HL-60/S4 treated with retinoic acid at 250 ng/mL for 4 days and 3 days (cell line): ENCODE results near the gene MRPL52.
"Not testable (repeated sequence)": the region's sequence is repeated elsewhere in the genome, so short reads cannot be mapped to it uniquely, and the experiment has no call there.

Source experiments
- in situ Hi-C: fragments of 300-500 bp; cut with MboI; formaldehyde crosslinking; loops from 2 replicates; pipeline ENCODE4 v1.7.0; 2022; ENCODE audit warnings: low sequenced_read_pairs

The MRPL52 gene

GRCh38 chr14:22808388-22809209, 21.1 kb upstream of the MRPL52 start:
- in situ Hi-C loops: no loop called here

DNA sequence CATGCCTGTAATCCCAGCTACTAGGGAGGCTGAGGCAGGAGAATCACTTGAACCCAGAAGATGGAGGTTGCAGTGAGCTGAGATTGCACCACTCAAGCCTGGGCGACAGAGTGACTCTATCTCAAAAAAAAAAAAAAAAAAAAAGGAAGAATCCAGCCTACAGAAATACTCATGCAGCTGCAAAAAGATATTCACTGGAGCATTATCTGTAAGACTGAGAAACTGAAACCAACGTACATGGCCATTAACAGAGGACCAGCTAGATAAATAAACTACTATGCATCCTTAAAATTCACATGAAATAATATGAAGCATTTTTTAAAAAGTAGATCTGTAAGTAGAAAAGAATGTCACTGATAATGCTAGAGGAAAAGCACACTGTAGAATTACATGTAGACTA, 18.0 kb upstream of the MRPL52 start:
- in situ Hi-C loops: no loop called here

DNA sequence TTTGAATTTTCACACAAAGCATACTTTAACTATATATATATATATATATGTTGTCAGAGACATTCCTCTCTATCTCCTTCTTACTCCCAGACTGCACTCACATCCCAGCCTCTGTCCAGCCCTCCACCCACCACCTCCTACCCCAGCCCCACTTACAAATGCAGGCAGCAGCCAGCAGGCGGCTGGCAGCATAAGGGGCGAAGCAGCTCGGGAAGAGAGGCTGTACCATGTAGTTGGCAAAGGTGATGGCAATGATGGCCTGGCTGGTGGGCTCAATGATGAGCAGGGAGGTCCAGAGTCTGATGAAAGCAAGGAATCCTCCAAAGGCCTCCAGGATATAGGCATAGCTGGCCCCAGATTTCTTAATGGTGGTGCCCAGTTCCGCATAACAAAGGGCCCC, 16.9 kb upstream of the MRPL52 start:
- in situ Hi-C loops: no loop called here

- in situ Hi-C loops: no loop called here
Observed at GRCh38 chr14:22813145-22813544, 16.5 kb upstream of the MRPL52 start.

- in situ Hi-C loops: no loop called here
Observed at GRCh38 chr14:22814373-22814772, 15.3 kb upstream of the MRPL52 start.

- in situ Hi-C loops: no loop called here
Observed at GRCh38 chr14:22814941-22815713, 14.6 kb upstream of the MRPL52 start, which contains the start of gene SLC7A7. Gene SLC7A7, minus strand, starts transcription at chr14:22815435. Its CDS starts 2,037 bp downstream, at chr14:22813398.

GRCh38 chr14:22819151-22819988, 10.3 kb upstream of the MRPL52 start:
- in situ Hi-C loops: no loop called here

- in situ Hi-C loops: no loop called here
Observed at GRCh38 chr14:22820731-22821130, 9.0 kb upstream of the MRPL52 start.

DNA sequence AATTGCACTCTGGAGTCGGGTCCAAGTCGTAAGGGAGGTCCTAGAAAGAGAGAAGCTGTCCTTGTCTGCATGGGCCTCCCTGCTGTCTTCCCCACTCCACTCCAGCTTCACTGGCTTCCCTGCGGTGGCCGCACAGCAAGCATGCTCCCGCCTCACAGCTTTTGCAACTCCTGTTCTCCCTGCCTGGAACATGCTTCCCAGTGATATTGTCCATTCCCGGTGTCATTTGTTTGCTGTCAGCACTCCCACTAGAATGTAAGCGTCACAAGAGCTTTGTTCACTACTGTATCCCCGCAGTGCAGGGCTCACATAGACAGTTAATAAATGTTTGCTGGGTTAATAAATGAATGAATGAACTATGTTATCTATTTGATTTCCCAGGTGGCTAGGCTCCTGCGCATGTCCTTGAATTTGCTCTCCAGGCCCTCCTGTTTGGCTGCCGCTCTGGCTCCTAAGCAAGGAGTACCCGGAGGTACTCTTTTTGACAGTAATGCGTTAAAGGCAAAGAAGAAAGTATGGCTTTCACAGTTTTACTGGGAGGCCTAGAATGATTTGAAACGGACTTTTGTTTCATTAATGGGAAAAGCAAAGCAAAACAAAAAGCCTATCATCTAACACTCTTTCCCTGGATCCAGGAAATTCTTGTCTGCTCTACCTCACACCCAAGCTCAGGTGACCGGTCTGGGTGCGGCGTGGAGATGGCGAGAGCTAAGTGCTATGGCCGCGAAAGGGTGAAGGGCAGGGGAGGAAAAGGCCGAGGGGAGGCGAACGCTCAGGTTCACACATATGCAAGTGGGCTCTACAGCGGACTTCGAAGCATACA, 8.3 kb upstream of the MRPL52 start:
- in situ Hi-C loops: no loop called here

DNA sequence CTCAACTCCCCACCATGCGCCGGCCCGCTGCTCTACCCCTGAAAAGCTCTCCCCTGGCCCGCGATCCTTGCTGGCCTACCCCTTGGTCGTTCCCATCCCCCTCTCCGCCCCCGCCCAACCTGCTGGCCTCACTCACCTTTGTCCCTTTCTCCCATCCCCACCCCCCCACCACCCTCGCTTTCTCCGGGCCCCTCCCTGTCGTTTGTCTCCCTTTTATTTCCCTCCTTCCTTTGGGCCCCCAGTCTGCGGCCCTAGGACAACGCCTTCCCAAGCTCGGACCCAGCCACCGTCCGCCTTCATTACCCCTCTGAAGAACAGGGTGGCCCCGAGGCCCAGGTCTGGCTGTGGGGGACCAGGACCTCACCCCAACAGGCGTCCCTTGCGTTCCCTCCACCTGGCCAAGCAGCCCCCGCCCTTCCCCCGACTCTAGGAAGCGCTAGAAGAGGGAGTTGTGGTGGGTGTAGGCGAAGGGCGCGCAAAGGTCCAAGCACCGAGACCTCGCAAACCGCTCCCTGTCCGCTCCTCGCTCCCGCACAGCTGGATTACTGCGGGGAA, 7.6 kb upstream of the MRPL52 start:
- in situ Hi-C loops: no loop called here

DNA sequence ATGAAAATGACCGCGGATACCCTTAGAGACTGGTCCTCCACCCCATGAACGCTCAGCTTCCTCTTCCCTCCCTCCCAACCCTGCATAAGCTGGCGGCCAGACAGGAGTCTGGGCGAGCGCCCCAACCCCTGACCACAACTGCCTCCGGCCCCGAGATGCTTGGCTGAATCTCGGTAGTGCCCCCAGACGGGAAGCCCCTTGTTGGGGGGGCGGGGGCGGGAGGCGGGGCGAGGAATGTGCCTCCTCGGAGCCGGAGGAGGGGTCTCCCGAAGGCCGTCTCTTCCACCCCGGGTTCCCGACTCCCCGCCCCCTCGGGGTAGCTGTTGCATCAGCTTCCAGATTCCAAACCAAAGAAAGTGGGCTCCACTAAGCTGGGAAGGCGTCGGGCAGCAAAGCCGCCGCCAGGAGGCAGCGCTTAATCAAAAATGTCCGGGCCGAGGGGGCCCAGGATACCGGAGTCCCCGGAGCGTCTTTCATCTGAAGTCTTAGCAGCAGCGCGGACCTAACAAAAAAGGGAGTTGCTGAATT, 7.1 kb upstream of the MRPL52 start:
- in situ Hi-C loops: no loop called here

DNA sequence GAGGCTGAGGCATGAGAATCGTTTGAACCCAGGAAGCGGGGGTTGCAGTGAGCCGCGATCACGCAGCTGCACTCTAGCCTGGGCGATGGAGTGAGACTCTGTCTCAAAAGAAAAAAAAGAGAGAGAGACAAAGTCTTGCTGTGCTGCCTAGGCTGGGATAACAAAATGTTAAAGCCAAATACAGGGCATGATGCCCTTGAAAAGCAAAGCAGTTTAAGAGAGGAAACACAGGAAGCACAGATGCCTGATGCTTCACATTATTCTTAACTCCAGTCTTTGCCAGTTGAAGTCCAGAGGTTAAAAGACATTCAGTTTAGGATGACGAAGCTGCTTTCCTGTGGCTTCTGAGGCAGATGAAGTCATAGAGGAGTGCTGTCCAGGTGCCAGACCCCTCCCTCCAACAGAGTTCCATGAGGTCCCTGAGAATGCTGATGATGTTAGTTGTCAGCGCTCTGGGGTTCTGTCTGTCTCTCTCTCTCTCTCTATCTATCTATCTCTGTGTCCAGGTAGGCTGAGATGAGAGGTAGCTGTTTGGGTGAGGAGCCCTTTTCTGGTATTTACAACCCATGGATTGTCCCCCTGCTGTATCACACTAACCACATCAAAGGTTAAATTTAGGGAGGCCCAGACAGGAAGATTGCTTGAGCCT, 4.9 kb upstream of the MRPL52 start:
- in situ Hi-C loops: no loop called here

GRCh38 chr14:22829076-22829660, 519 bp upstream of the MRPL52 start:
- in situ Hi-C loops: not testable (repeated sequence)

DNA sequence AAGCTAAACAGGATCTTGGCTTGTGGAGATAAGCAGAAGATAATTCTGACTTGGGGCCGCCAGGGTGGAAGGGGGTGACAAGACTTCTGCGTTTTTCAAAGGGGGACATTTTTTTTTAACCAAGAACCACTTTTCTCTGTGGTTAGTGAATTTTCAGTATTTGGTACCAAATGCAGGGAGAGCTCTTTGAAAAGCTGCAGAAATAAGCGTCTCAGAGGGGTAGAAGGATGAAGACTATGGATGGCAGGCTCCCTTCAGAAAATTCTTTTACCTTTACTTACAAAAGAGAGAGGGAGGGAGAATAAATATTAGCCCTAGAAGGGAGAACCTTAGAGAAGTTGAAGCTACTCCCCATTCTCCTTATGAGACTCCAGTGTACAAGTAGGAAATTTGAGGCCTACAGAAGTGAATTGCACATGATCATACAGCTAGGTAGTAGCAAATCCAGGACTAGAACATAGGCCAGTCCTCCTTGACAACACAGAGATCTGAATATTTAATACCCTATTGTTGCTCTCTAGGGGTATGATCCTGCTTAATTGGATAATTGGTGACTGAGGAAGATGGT, 840 bp downstream of the MRPL52 start:
- in situ Hi-C loops: no loop called here

DNA sequence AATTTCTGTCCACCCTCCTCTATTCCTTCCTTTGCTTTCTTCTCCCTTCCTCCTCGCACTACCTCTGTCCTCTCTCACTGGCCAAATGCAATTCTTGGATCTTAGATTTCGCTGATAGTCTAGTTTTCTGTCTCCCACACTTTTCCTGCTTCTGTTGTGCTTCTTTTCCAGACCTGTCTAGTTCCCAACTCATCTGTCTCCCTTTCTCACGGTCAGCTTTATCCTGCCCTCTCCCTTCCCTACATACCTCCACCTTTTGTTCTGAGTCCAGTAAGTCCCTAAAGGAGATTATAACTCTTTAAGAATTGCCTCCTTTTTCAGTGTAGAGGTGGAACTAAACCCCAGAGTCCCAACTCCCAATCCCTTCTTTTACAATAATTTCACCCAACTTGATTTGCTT, 5.8 kb downstream of the MRPL52 start:
- in situ Hi-C loops: no loop called here

GRCh38 chr14:22836301-22837113, 6.8 kb downstream of the MRPL52 start, which contains the start of gene MMP14:
Gene MMP14, plus strand, starts transcription at chr14:22836585. Its CDS starts 233 bp downstream, at chr14:22836818.
- in situ Hi-C loops: no loop called here

DNA sequence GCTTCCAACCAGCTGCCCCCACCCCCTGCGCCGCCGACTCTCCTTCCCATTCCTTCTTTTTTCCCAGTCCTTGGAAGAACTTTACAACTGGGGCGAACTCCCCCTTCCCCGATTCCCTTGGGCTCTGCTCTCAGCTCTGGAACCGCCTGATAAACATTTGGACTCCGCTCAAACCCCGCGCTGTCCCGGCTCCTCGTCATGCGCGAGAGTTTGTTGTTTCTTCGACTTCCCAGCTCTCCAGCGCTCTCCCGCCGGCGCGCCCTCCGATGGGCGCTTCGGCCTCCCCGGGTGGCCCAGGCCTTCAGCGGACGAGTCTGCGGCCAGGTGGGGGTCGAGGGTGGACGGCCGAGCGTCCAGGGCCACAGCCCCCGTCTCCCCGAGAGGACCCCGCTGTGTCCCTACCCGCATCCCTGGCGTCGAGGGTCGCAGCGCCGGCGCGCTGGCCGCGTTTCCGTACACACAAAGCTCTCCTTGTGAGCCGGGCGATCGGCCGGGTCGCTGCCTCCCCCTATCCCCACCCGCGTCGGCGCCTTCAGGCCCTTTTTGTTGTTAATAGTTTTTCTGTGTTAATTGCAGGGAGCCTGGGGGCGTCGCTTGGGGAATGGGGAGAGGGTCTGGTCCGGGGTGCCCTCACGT, 7.5 kb downstream of the MRPL52 start:
- in situ Hi-C loops: no loop called here
